Suprapubic skin (tissue), 3 donors: ENCODE results near the gene COQ10B.

ENCODE experiments used
- EP300 ChIP-seq: sonication (generic); formaldehyde crosslinking; IDR thresholded peaks from one replicate; pipeline ENCODE4 v1.6.1; 2017; ENCODE audit warnings: antibody characterized with exemption
- TF ChIP-seq, protein P1 (sequence below), 2 donors: fragments of 200-600 bp in 1 of 2; fragments of 450-650 bp in 1 of 2; sonication (generic) in 1 of 2; IDR thresholded peaks; one replicate each; pipeline ENCODE4 v1.5.1; 2016 to 2019; ENCODE audit warnings: antibody characterized with exemption in 2 of 2, mild to moderate bottlenecking in 1 of 2, moderate library complexity in 1 of 2

DNA sequence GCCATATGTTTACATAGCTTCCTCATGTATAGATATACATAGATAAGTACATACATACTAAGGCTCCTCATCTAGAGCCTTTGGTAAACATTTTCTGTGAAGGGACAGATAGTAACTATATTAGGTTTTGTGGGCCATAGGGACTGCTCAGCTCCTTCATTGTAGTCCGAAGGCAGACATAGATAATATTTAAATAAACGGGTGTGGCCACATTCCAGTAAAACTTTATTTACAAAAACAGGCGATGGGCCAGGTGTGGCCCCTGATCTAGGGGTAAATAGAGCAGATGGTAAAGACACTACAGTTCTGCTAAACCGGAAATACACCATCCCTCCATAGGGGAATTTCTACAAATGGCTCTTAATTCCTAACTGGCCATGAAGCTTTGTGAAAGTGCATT lies 7.3 kb downstream of the COQ10B start:
- no peak for TF ChIP-seq EP300
- TF ChIP-seq, protein P1, sequence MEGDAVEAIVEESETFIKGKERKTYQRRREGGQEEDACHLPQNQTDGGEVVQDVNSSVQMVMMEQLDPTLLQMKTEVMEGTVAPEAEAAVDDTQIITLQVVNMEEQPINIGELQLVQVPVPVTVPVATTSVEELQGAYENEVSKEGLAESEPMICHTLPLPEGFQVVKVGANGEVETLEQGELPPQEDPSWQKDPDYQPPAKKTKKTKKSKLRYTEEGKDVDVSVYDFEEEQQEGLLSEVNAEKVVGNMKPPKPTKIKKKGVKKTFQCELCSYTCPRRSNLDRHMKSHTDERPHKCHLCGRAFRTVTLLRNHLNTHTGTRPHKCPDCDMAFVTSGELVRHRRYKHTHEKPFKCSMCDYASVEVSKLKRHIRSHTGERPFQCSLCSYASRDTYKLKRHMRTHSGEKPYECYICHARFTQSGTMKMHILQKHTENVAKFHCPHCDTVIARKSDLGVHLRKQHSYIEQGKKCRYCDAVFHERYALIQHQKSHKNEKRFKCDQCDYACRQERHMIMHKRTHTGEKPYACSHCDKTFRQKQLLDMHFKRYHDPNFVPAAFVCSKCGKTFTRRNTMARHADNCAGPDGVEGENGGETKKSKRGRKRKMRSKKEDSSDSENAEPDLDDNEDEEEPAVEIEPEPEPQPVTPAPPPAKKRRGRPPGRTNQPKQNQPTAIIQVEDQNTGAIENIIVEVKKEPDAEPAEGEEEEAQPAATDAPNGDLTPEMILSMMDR (IDR thresholded peaks at IDR 0.05) = no peak
